Activated CD8-positive, alpha-beta memory T cell treated with anti-CD3 and anti-CD28 coated beads for 24 hours (primary cell): ENCODE measurements around the gene ADGRV1.
A peak's percentile ranks its signal among the peaks of the same experiment; 100 is the strongest.
"Not testable (repeated sequence)": the region's sequence is repeated elsewhere in the genome, so short reads cannot be mapped to it uniquely, and the experiment has no call there.

Experiments
- DNase-seq: peaks from one replicate; pipeline ENCODE4 v3.0.0-alpha.2; 2020

Gene ADGRV1

GRCh38 chr5:90747693-90748092, 189.1 kb downstream of the ADGRV1 start:
- no peak for DNase-seq

DNA sequence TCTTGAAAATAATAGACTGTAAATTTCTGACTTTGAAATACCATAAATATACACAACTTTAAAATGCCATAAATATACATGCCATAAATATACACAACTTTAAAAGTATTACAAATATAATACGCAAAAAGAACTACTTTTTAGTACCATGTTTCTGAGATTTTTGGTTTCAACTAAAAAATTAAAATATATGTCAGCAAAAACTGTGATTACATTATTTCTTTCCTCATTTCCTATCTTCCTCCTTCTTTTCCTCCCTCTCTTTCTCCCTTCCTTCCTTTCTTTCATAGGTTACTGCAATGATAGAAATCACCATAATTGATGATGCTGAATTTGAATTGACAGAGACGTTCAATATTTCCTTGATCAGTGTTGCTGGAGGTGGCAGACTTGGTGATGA, 200.5 kb downstream of the ADGRV1 start:
- DNase-seq, result no peak

GRCh38 chr5:90767710-90768109, 209.1 kb downstream of the ADGRV1 start:
- DNase-seq, result no peak

GRCh38 chr5:90770006-90770541, 211.5 kb downstream of the ADGRV1 start:
- not testable (repeated sequence) for DNase-seq

DNA sequence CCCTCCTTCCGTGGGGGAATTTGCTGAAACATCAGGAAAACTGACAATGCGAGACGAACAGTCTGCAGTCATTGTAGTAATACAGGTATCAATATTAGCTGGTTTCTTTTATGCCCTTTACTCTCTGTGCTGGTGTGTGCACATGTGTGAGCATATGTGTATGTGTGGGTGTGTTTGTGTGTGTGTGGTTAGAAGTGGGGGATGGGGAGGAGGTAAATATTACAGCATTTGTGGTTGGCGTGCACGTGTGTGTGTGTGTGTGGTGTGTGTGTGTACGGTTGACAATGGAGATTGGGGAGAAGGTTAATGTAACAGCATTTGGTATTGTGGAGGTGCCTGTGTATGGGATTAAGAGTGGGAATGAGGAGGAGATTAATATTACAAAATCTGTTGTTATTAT, 219.4 kb downstream of the ADGRV1 start:
- DNase-seq, result no peak

DNA sequence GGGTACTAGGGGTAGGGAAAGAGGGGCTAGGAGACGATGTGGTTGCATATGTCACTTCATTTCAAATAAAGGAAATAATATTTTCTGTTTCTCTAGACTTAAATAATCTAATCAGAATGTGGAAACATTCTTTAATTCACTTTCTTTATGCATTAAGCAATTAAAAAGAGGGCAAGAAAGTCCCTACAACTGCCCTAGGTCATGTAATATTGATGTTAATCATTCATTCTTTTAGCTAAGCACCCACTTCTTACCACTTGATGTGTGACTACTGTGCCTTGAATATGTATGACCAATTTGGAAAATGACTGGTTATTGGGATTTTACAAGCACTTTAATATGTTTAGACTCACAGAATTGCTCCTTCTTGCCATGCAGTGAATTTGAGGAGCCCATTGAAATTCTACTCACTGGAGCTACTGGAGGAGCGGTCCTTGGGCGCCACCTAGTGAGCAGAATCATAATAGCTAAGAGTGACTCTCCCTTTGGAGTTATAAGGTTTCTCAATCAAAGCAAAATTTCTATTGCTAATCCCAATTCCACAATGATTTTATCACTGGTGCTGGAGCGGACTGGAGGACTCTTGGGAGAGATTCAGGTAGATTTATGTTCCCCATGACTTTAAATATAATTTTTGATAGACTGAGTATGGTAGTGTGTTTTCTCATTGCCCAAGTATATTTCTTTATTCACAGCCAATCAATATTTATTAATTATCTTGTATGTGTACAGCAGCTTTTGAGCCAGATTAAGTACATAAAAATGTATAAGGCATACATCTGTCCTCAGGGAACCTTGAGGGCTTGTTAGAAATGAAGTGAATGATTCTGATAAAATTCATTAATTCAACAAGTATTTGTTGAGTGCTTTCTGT, 225.1 kb downstream of the ADGRV1 start:
- peak; percentile 82 for DNase-seq

DNA sequence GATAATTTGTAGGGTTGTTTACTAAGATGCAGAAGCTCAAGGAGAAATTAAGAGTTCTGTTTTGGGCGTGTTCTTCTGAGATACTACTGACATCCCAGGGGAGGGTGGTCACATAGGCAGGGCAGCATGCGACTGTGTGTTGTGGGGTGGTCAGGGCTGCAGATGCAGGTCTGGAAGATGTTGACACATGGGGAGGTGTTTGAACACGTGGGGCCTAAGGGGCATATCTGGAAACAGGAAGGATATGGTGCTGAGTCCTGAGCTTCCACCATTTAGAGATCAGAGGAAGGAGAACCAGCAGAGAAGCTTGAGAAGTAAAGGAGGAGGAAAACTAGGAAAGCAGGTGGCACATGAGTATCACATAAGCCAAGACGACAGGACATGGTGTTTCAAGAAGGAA, 228.2 kb downstream of the ADGRV1 start:
- no peak for DNase-seq

DNA sequence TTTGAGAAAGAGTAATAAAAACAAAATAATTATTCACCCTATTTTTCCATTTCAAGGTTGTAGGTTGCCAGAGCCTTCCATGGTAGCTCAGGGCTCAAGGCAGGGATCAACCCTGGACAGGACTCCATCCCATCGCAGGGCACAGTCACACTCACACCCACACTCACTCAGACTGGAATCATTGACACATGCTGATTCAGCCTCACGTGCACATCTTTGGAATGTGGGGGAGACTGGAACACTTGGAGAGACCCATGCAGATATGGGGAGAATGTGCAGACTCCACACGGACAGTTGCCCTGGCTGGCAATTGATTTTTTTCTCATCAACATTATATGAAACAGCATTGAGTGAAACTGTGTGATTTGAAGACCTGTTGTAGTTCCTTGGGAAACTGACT, 234.1 kb downstream of the ADGRV1 start:
- DNase-seq, result no peak

- DNase-seq, result no peak
Measured at GRCh38 chr5:90793183-90793582, 234.6 kb downstream of the ADGRV1 start.

DNA sequence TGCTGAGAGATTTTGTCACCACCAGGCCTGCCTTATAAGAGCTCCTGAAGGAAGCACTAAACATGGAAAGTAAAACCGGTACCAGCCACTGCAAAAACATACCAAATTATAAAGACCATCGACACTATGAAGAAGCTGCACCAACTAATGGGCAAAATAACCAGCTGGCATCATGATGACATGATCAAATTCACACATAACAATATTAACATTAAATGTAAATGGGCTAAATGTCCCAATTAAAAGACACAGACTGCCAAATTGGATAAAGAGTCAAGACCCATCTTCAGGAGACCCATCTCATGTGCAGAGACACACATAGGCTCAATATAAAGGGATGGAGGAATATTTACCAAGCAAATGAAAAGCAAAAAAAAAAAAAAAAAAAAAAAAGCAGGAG, 238.3 kb downstream of the ADGRV1 start:
- not testable (repeated sequence) for DNase-seq

GRCh38 chr5:90800082-90800481, 241.5 kb downstream of the ADGRV1 start:
- not testable (repeated sequence) for DNase-seq

GRCh38 chr5:90800515-90800914, 241.9 kb downstream of the ADGRV1 start:
- DNase-seq, result not testable (repeated sequence)

GRCh38 chr5:90802474-90803317, 244.1 kb downstream of the ADGRV1 start:
- DNase-seq, result no peak

DNA sequence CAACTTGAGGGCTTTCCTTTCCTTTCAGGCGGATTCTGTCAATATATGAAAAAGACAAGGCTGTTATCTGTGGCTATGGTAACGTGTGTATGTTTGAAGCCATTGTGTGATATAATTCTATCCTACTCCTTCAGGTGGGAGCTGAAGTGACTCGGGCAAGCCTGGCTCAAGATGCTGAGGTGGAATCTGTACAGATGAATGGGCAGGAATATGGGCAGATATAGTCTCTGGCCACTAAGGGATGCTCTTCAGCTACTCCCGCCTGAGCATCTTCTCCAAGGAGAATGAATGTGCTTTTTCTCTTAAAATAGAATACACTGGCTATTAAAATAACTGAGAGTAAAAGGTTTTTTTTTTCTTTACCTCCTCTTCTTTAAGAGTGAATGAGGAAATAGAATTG, 244.8 kb downstream of the ADGRV1 start:
- no peak for DNase-seq

DNA sequence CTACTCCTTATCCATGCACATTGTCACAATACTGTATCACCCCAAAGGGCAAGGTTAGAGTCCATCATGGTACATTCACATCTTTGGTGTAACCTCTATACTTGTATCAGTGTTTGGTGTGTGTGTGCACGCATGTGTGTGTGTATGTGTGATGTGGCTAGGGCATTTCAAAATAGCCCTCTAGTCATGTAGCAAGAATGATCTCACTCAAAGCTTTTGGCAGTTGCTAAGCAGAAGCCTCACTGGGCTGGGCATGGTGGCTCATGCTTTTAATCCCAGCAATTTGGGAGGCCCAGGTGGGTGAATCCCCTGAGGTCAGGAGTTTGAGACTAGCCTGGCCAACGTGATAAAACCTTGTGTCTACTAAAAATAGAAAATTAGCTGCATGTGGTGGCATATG, 245.3 kb downstream of the ADGRV1 start:
- DNase-seq, result no peak

GRCh38 chr5:90807496-90807895, 248.9 kb downstream of the ADGRV1 start:
- DNase-seq, result no peak

- DNase-seq, result no peak
Measured at GRCh38 chr5:90809311-90810056, 250.9 kb downstream of the ADGRV1 start.

DNA sequence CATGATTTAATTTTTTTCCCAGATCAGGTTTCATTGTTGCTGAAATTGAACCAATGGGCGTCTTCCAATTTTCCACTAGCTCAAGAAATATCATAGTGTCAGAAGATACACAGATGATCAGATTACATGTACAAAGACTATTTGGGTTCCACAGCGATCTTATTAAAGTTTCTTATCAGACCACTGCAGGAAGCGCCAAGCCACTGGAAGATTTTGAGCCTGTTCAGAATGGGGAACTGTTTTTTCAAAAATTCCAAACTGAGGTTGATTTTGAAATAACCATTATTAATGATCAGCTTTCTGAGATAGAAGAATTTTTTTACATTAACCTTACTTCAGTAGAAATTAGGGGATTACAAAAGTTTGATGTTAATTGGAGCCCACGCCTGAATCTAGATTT, 251.6 kb downstream of the ADGRV1 start:
- DNase-seq, result no peak

GRCh38 chr5:90813392-90813791, 254.8 kb downstream of the ADGRV1 start:
- DNase-seq, result no peak

- not testable (repeated sequence) for DNase-seq
Measured at GRCh38 chr5:90822062-90822461, 263.5 kb downstream of the ADGRV1 start.

- DNase-seq, result no peak
Measured at GRCh38 chr5:90824436-90824835, 265.8 kb downstream of the ADGRV1 start.

DNA sequence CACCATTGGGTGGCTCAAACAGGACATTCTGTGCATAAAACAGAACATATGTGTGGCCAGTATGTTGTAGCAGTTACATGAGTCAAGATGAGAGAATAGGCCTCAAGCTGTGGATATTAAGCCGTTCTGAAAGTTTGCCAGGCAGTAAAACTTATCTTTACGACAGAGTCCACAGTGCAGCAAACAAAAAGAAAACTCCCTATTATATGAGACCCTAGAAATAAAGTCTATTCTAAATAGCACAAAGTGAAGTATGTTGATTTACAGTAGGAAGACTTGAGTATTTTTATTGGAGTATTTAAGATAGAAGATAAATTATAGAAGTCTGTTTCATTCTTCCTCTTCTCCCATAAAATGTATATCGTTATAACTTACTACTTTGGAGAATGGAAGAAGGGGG, 271.5 kb downstream of the ADGRV1 start:
- DNase-seq, result no peak

DNA sequence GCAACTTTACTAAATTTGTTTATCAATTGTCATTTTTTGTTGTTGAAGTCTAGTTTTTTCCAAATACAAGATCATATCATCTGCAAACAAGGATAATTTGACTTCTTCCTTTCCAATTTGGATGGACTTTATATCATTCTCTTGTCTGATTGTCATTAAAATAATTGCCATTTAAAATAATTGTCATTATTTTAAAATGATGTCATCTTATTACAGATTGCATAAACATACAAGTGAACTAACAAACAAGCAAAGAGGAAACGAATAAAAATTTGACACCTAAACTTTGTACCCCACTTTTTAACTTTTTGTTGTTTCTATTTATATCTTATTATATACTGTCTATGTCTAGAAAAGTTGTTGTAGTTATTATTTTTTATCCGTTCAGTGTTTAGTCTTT, 275.2 kb downstream of the ADGRV1 start:
- DNase-seq, result no peak
